ENCODE results near the gene CFAP45. TPM values are rescaled to one million over a fixed set of nuclear protein-coding genes. Genes with fewer than 3 reads are reported as not detected.
A peak's percentile ranks its signal among the peaks of the same experiment; 100 is the strongest.

The CFAP45 gene
- total RNA-seq, 1 donor from 2014 or later = 1.9 TPM

GRCh38 chr1:159823406-159823805, 76.6 kb downstream of the CFAP45 start:
- Histone ChIP-seq H3K27ac (no peak overlapping the region), H3K36me3 (no peaks in the 10 kb centered on the region), H3K4me1 (peaks cover 7% of the 10 kb centered on the region), H3K9me3 (no peaks in the 10 kb centered on the region), H3K27me3 (no peaks in the 10 kb centered on the region), H3K4me3 (no peak overlapping the region)
- TF ChIP-seq CTCF (IDR thresholded peaks at IDR 0.05) = no peak
- intact Hi-C loops (cut with DNase I) = no loop called here
- DNase-seq (no peak), ATAC-seq (peak; percentile 11)

Small RNAs within 50 kb of the gene (microRNA-seq; reads per million reads assigned to microRNA genes)
- gene MIR4259 (ENCODE audit: borderline microRNAs expressed) = not detected

Other genes with a start within 250 kb of the CFAP45 start
- 0.26 TPM for gene CRP, start 185.6 kb downstream of the CFAP45 start, total RNA-seq
- gene DUSP23, start 119.2 kb downstream of the CFAP45 start, total RNA-seq = 71.1 TPM
- 3.2 TPM for gene FCRL6, start 97.8 kb downstream of the CFAP45 start, total RNA-seq
- 34.6 TPM for gene SLAMF8, start 73.3 kb downstream of the CFAP45 start, total RNA-seq
- not detected for gene VSIG8, start 37.5 kb downstream of the CFAP45 start, total RNA-seq
- gene TAGLN2, start 25.3 kb upstream of the CFAP45 start, total RNA-seq = 435 TPM
- 2.2 TPM for gene IGSF9, start 45.4 kb upstream of the CFAP45 start, total RNA-seq
- not detected for gene SLAMF9, start 54.1 kb upstream of the CFAP45 start, total RNA-seq
- 7.1 TPM for gene PIGM, start 131.8 kb upstream of the CFAP45 start, total RNA-seq
- not detected for gene KCNJ10, start 170.0 kb upstream of the CFAP45 start, total RNA-seq
- not detected for gene KCNJ9, start 181.4 kb upstream of the CFAP45 start, total RNA-seq
- 37.5 TPM for gene IGSF8, start 198.5 kb upstream of the CFAP45 start, total RNA-seq
- 5.6 TPM for gene ATP1A2, start 215.6 kb upstream of the CFAP45 start, total RNA-seq

Data from upper lobe of right lung (tissue), 1 donor.